Adrenal gland (tissue), 5 donors: ENCODE results near the gene CACNA1D.

Experiments used
- CTCF ChIP-seq, 6 experiments: fragments of 450-650 bp in 4 of 6; fragments of 200-600 bp in 2 of 6; sonication (generic) in 1 of 6; IDR thresholded peaks; 1 replicate in 5 of 6; 2 replicates in 1 of 6; pipeline versions ENCODE4 v1.5.1 to v1.8.0; 2016 to 2021; ENCODE audit warnings: antibody characterized with exemption in 6 of 6, mild to moderate bottlenecking in 2 of 6, moderate library complexity in 1 of 6
- POLR2A ChIP-seq, 2 donors: fragments of 450-650 bp; IDR thresholded peaks; one replicate each; pipeline ENCODE4 v1.6.1; 2017; ENCODE audit warnings: antibody characterized with exemption in 2 of 2, mild to moderate bottlenecking in 2 of 2, moderate library complexity in 1 of 2
- donor health status: DM: no; HTN: no; CAD: no.

- TF ChIP-seq POLR2A (IDR thresholded peaks at IDR 0.05) (no peak), CTCF (IDR thresholded peaks at IDR 0.05) (no peak)
Observed at GRCh38 chr3:53509494-53509893, 15.1 kb downstream of the CACNA1D start.
